ENCODE measurements around the gene SLC25A23.

The SLC25A23 gene

DNA sequence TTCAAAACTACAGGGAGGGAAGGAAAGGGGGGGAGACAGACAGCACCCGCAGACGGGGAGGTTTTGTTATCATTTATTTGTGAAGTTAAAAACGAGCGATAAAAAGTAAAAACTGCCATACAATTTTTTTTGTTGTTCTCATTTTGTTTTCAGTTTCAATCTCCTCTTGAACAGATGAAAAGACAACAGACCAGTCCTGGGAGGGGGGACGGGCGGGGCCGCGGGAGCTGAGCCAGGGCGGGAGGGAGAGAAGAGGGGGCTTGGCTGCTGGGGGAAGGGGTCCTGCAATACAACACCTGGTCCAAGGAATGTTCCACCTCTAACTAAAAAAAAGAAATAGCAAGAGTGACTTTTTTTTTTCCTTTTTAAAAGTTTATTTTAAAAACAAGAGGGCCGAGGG, 46.3 kb downstream of the SLC25A23 start:
- DNase-seq: no peak
- no peaks in the 10 kb centered on the region for H3K9me2 ChIP-seq (replicated peaks; ENCODE audit: insufficient read depth, low read length)
- no peaks in the 10 kb centered on the region for H3K27me3 ChIP-seq (replicated peaks; ENCODE audit: insufficient read depth, low read length)
- peaks cover 13% of the 10 kb centered on the region; the same call in 1 of the 2 replicates for H3F3A ChIP-seq (ENCODE audit: insufficient read depth, low read length)
- H3K4me2 ChIP-seq (ENCODE audit: low read depth, low read length): no peak overlapping the region
- peaks cover 26% of the 10 kb centered on the region for H3K36me3 ChIP-seq (replicated peaks; ENCODE audit: insufficient read depth, low read length)
- no peak overlapping the region for H3K4me3 ChIP-seq (ENCODE audit: low read length)
- no peak overlapping the region for H3K9ac ChIP-seq (ENCODE audit: low read length)
- peaks cover 12% of the 10 kb centered on the region for H3K79me2 ChIP-seq (ENCODE audit: low read length)
- H3K27ac ChIP-seq (ENCODE audit: low read length): no peak overlapping the region
- peaks cover 5% of the 10 kb centered on the region; the same call in 1 of the 2 replicates for H4K20me1 ChIP-seq (ENCODE audit: insufficient read depth, low read length)
- no peaks in the 10 kb centered on the region for H3K9me3 ChIP-seq (replicated peaks; ENCODE audit: insufficient read depth, low read length)
- TF ChIP-seq EZH2phosphoT487 (IDR thresholded peaks at IDR 0.05; ENCODE audit: low read length): no peak
- TF ChIP-seq, protein P1, sequence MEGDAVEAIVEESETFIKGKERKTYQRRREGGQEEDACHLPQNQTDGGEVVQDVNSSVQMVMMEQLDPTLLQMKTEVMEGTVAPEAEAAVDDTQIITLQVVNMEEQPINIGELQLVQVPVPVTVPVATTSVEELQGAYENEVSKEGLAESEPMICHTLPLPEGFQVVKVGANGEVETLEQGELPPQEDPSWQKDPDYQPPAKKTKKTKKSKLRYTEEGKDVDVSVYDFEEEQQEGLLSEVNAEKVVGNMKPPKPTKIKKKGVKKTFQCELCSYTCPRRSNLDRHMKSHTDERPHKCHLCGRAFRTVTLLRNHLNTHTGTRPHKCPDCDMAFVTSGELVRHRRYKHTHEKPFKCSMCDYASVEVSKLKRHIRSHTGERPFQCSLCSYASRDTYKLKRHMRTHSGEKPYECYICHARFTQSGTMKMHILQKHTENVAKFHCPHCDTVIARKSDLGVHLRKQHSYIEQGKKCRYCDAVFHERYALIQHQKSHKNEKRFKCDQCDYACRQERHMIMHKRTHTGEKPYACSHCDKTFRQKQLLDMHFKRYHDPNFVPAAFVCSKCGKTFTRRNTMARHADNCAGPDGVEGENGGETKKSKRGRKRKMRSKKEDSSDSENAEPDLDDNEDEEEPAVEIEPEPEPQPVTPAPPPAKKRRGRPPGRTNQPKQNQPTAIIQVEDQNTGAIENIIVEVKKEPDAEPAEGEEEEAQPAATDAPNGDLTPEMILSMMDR (IDR thresholded peaks at IDR 0.05; ENCODE audit: low read length): no peak
- TF ChIP-seq EZH2 (optimal IDR thresholded peaks at IDR 0.05; ENCODE audit: low read depth, low read length): no peak
- no peaks in the 10 kb centered on the region for H3K4me1 ChIP-seq (ENCODE audit: low read length)
- no peak overlapping the region for H2AFZ ChIP-seq (ENCODE audit: low read length)

DNA sequence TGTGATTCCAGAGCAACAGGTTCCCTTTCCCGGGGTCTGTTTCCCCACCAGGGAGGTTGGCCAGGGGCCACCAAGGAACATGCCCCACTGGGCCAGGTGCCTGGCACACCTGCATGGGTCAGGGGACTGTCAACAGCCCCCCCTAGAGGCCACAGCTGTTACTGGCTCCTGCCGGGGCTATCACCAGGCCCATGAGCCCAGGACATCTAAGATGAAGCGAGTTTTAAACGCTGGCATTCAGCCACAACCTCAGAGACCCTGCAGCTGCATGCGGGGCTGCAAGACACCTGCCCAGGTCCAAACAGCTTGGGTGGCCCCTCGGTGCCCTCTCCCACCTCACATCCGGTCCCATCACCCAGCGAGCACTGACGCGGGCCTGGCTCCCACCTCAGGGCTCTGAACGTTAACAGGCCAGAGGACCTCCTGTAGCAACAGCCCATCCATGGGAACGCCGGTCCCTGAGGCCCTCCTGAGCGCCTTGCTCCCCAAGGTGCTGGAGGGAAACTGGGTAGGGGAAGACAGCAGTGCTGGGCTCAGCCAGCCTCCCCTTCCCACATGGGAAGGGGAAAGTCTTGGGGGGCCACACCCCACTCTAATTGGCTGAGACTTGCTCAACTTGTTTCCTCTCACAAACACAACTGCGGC, 47.0 kb downstream of the SLC25A23 start:
- Histone ChIP-seq H3K9me2 (replicated peaks; ENCODE audit: insufficient read depth, low read length) (no peaks in the 10 kb centered on the region), H3K27ac (ENCODE audit: low read length) (no peak overlapping the region)
- DNase-seq: peak; percentile 45

DNA sequence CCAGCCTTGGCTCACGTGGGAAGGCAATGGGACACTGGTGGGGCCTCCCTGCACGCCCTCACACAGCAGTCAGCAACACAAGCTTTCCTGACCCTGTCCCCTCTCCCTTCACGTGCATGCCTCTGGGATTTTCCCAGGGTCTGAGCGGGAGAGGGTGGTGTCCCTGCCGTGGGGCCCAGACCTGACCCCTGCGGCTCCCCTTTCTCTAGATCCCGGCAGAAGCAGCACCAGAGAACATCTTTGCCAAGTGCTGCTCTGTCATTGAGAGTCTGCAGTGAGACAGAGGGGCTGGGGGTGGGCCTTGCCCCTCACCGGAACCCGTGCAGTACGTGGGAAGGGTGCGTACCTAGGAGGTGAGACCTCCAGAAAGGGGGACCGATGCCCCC, 47.5 kb downstream of the SLC25A23 start:
- H3K4me2 ChIP-seq (ENCODE audit: low read depth, low read length): no peak overlapping the region
- H3K27ac ChIP-seq (ENCODE audit: low read length): no peak overlapping the region
- H3K9me3 ChIP-seq (replicated peaks; ENCODE audit: insufficient read depth, low read length): no peaks in the 10 kb centered on the region
- H3K27me3 ChIP-seq (replicated peaks; ENCODE audit: insufficient read depth, low read length): no peaks in the 10 kb centered on the region
- no peaks in the 10 kb centered on the region for H3K4me1 ChIP-seq (ENCODE audit: low read length)
- H3F3A ChIP-seq (ENCODE audit: insufficient read depth, low read length): peaks cover 13% of the 10 kb centered on the region; the same call in 1 of the 2 replicates
- no peak for DNase-seq
- no peak overlapping the region for H2AFZ ChIP-seq (ENCODE audit: low read length)
- no peak overlapping the region for H3K9ac ChIP-seq (ENCODE audit: low read length)
- peaks cover 14% of the 10 kb centered on the region for H3K36me3 ChIP-seq (replicated peaks; ENCODE audit: insufficient read depth, low read length)
- TF ChIP-seq, protein P1 (IDR thresholded peaks at IDR 0.05; ENCODE audit: low read length): no peak
- no peaks in the 10 kb centered on the region for H3K9me2 ChIP-seq (replicated peaks; ENCODE audit: insufficient read depth, low read length)
- peaks cover under 1% of the 10 kb centered on the region; the same call in 1 of the 2 replicates for H4K20me1 ChIP-seq (ENCODE audit: insufficient read depth, low read length)
- no peak overlapping the region for H3K4me3 ChIP-seq (ENCODE audit: low read length)
- no peaks in the 10 kb centered on the region for H3K79me2 ChIP-seq (ENCODE audit: low read length)

More for the DNA sequence above, 47.0 kb downstream of the SLC25A23 start:
- no peaks in the 10 kb centered on the region for H3K27me3 ChIP-seq (replicated peaks; ENCODE audit: insufficient read depth, low read length)
- peaks cover 19% of the 10 kb centered on the region for H3K36me3 ChIP-seq (replicated peaks; ENCODE audit: insufficient read depth, low read length)
- no peaks in the 10 kb centered on the region for H3K4me1 ChIP-seq (ENCODE audit: low read length)
- no peak overlapping the region for H3K4me2 ChIP-seq (ENCODE audit: low read depth, low read length)
- TF ChIP-seq EZH2phosphoT487 (IDR thresholded peaks at IDR 0.05; ENCODE audit: low read length): no peak
- TF ChIP-seq, protein P1 (IDR thresholded peaks at IDR 0.05; ENCODE audit: low read length): peak; percentile 65
- H3K9me3 ChIP-seq (replicated peaks; ENCODE audit: insufficient read depth, low read length): no peaks in the 10 kb centered on the region
- H3K79me2 ChIP-seq (ENCODE audit: low read length): peaks cover 5% of the 10 kb centered on the region
- peaks cover 13% of the 10 kb centered on the region; the same call in 1 of the 2 replicates for H3F3A ChIP-seq (ENCODE audit: insufficient read depth, low read length)
- no peak overlapping the region for H3K9ac ChIP-seq (ENCODE audit: low read length)
- no peak overlapping the region for H2AFZ ChIP-seq (ENCODE audit: low read length)
- H3K4me3 ChIP-seq (ENCODE audit: low read length): no peak overlapping the region
- H4K20me1 ChIP-seq (ENCODE audit: insufficient read depth, low read length): peaks cover 5% of the 10 kb centered on the region; the same call in 1 of the 2 replicates
